ENCODE measurements around the gene SREBF1.

The SREBF1 gene

DNA sequence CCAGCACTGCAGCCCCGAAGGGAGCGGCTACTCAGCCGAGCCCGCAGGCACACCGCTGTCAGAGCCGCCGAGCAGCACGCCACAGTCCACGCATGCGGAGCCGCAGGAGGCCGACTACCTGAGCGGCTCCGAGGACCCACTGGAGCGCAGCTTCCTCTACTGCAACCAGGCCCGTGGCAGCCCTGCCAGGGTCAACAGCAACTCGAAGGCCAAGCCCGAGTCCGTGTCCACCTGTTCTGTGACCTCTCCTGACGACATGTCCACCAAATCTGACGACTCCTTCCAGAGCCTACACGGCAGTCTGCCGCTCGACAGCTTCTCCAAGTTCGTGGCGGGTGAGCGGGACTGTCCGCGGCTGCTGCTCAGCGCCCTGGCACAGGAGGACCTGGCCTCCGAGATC is 42.4 kb downstream of the SREBF1 start:
- DNase-seq (ENCODE audit: low spot score) = no peak

DNA sequence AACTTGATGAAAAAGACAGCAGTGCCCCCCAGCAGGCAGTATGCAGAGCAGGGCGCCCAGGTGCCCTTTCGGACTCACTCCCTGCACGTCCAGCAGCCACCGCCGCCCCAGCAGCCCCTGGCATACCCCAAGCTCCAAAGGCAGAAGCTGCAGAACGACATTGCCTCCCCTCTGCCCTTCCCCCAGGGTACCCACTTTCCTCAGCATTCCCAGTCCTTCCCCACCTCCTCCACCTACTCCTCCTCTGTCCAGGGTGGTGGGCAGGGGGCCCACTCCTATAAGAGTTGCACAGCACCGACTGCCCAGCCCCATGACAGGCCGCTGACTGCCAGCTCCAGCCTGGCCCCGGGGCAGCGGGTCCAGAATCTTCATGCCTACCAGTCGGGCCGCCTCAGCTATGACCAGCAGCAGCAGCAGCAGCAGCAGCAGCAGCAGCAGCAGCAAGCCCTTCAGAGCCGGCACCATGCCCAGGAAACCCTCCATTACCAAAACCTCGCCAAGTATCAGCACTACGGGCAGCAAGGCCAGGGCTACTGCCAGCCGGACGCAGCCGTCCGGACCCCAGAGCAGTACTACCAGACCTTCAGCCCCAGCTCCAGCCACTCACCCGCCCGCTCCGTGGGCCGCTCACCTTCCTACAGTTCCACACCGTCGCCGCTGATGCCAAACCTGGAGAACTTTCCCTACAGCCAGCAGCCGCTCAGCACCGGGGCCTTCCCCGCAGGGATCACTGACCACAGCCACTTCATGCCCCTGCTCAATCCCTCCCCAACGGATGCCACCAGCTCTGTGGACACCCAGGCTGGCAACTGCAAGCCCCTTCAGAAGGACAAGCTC is 43.2 kb downstream of the SREBF1 start:
- no peak for DNase-seq (ENCODE audit: low spot score)

GRCh38 chr17:17792551-17793377 is 44.0 kb downstream of the SREBF1 start:
- no peak for DNase-seq (ENCODE audit: low spot score)

- DNase-seq (ENCODE audit: low spot score) = no peak
Observed at GRCh38 chr17:17792037-17792550, 44.7 kb downstream of the SREBF1 start.

- no peak for DNase-seq (ENCODE audit: low spot score)
Observed at GRCh38 chr17:17790637-17791464, 45.9 kb downstream of the SREBF1 start.

DNA sequence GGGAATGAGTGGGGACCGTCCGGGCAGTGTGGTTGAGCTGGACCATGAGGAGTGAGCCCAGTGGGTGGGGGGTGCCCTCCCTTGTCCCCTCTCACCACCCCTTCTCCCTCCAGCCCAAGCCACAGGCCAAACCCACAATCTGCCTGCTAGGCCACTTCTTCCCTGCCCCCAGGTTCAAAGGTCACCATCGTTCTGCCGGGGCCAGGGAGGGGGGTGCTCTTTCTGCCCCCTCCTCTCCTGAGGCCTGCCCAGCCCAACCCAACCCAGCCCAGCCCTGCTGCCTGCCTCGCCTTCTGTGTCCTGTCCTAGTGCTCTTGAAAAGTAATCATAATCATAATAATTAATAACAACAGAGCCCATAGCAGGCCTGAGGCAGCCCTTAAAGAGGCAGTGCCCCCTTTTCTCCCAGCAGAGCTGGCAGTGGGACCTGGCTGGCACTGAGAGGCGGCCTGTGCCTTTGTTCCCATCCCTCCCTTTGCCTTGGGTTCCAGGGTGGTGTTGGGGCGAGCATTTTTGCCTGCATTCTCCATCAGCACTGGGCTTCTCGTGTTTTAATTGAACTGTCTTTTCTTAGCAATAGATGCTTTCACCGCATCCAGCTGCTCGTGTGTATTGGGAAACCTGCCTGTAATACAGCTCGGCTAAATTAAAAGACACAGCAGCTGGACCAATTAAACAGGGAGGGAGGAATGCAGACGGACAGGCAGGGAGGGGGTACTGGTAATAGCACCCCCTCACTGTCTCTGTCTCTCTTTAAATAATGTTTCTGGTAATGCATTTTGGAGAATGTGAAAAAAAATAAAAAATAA is 46.8 kb downstream of the SREBF1 start:
- no peak for DNase-seq (ENCODE audit: low spot score)

DNA sequence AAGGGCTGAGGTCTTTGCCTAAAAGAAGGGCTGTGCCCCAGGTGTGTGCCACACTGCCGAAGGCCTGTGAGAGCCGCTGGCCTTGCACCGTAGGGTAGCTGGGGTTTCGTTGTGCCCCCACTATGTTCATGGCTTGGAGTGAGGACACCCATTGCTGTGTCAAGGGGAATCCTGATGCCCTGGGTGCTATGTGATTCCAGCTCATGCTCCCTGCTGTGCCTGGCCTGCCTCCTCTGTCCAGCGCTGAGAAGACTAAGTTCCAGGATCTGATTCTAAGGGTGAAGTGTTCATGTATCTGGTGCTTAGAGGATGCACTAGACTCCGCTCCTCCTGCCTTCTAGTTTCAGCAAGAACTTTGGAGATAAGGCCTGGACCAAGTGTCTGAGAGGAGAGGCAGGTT is 47.4 kb downstream of the SREBF1 start:
- no peak for DNase-seq (ENCODE audit: low spot score)

GRCh38 chr17:17788967-17789366 is 47.8 kb downstream of the SREBF1 start:
- DNase-seq (ENCODE audit: low spot score) = no peak

GRCh38 chr17:17787568-17787967 is 49.2 kb downstream of the SREBF1 start:
- no peak for DNase-seq (ENCODE audit: low spot score)

GRCh38 chr17:17786998-17787397 is 49.8 kb downstream of the SREBF1 start:
- DNase-seq (ENCODE audit: low spot score) = no peak

DNA sequence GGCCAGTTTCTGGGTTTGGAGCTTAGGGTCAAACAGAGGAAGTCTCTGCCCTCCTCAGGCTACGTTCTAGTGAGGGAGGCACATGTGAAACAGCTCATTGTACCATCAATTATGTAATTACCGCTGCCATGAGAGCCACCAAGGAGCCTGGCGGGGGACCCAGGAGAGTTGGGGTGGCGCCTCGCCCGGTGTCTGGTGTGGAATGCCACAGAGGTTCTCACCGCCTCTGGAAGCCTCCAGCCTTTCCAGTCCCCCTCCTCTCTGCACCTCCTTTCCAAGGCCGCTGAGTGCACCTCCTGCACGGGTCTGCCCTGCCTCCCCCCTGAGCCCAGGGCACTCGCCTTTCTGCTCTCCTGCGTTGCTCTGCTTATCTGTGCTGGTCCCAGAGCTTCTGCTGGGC is 51.4 kb downstream of the SREBF1 start:
- DNase-seq (ENCODE audit: low spot score) = no peak

- DNase-seq (ENCODE audit: low spot score) = no peak
Observed at GRCh38 chr17:17784657-17785267, 52.0 kb downstream of the SREBF1 start.

- DNase-seq (ENCODE audit: low spot score) = no peak
Observed at GRCh38 chr17:17783825-17784656, 52.7 kb downstream of the SREBF1 start.

DNA sequence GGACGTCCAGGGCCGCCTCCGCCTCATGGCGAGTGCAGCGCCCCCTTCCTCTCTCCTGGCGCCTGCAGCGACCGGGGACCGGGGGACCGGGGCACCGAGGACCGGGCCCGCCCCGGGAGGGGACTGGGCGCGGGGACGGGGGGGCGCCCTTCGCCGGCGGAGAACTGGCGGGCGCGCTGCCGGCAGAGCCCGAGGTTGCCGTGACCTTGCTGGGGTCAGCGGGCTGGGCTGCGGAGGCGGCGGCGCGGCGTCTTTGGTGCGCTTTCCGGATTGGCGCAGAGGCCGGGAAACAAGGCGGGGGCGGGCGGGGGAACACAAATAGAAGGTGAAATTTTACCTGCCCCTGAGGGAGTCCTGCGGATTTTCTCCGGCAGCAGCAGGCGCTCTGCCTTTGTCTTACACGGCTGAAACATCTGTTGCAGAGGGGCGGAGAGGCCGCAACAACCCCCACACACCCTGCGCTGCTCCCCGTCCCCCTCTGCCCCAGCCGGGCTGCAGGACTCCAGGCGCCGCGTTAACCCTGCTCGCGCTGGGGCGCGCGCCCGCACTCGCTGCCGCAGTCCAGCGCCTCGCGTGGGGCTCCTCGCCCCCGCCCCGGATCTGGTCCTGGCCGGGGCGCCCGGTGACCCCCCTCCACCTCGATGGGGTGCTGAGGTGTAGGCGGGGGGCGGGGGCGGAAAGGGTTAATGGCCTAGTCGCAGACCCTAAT is 53.5 kb downstream of the SREBF1 start:
- DNase-seq (ENCODE audit: low spot score) = no peak

GRCh38 chr17:17782523-17783115 is 54.2 kb downstream of the SREBF1 start:
- DNase-seq (ENCODE audit: low spot score) = no peak

- DNase-seq (ENCODE audit: low spot score) = no peak
Observed at GRCh38 chr17:17781591-17782496, 54.9 kb downstream of the SREBF1 start.

GRCh38 chr17:17780922-17781590 is 55.7 kb downstream of the SREBF1 start:
- DNase-seq (ENCODE audit: low spot score) = no peak

All from hematopoietic multipotent progenitor cell treated with erythropoietin and hydrocortisone succinate and interleukin-3 and kit ligand, for 17 days (in vitro differentiated cells).